ENCODE data around the gene BACH1.

BACH1 gene

GRCh38 chr21:29315131-29315749, 16.5 kb downstream of the BACH1 start:
- Histone ChIP-seq H3K27ac (peak overlapping the region; percentile 81), H3K27me3 (no peaks in the 10 kb centered on the region), H3K9me3 (no peaks in the 10 kb centered on the region), H3K4me1 (ENCODE audit: control insufficient read depth in 1 of 2, insufficient read depth in 1 of 2, low read depth in 1 of 2, low read length in 1 of 2) (peaks cover 29 to 67% of the 10 kb centered on the region in 2 experiments), H3K36me3 (peaks cover 7% of the 10 kb centered on the region), H3K4me3 (ENCODE audit: low read depth in 1 of 2, low read length in 1 of 2) (peak overlapping the region in 1 of 2 experiments; percentile 40)
- no peak for TF ChIP-seq CTCF (IDR thresholded peaks at IDR 0.05)

GRCh38 chr21:29316029-29316742, 17.5 kb downstream of the BACH1 start:
- no peak for TF ChIP-seq CTCF (IDR thresholded peaks at IDR 0.05)
- H3K4me1 ChIP-seq (ENCODE audit: control insufficient read depth in 1 of 2, insufficient read depth in 1 of 2, low read depth in 1 of 2, low read length in 1 of 2): peaks cover 29 to 67% of the 10 kb centered on the region in 2 experiments
- peak overlapping the region; percentile 81 for H3K27ac ChIP-seq
- H3K9me3 ChIP-seq: no peaks in the 10 kb centered on the region
- H3K27me3 ChIP-seq: no peaks in the 10 kb centered on the region
- peak overlapping the region; percentile 10 to 40 for H3K4me3 ChIP-seq (ENCODE audit: low read depth in 1 of 2, low read length in 1 of 2)
- H3K36me3 ChIP-seq: peaks cover 9% of the 10 kb centered on the region

GRCh38 chr21:29316806-29317205, 18.1 kb downstream of the BACH1 start:
- Histone ChIP-seq H3K27ac (peak overlapping the region; percentile 81), H3K4me1 (ENCODE audit: control insufficient read depth in 1 of 2, insufficient read depth in 1 of 2, low read depth in 1 of 2, low read length in 1 of 2) (peaks cover 29 to 67% of the 10 kb centered on the region in 2 experiments), H3K9me3 (no peaks in the 10 kb centered on the region), H3K36me3 (peaks cover 15% of the 10 kb centered on the region), H3K27me3 (no peaks in the 10 kb centered on the region), H3K4me3 (ENCODE audit: low read depth in 1 of 2, low read length in 1 of 2) (peak overlapping the region; percentile 10 to 40)
- no peak for TF ChIP-seq CTCF (IDR thresholded peaks at IDR 0.05)

- Histone ChIP-seq H3K9me3 (no peaks in the 10 kb centered on the region), H3K4me3 (ENCODE audit: low read depth in 1 of 2, low read length in 1 of 2) (no peak overlapping the region), H3K4me1 (ENCODE audit: control insufficient read depth in 1 of 2, insufficient read depth in 1 of 2, low read depth in 1 of 2, low read length in 1 of 2) (peaks cover 29 to 59% of the 10 kb centered on the region in 2 experiments), H3K36me3 (peaks cover 22% of the 10 kb centered on the region), H3K27me3 (no peaks in the 10 kb centered on the region), H3K27ac (peak overlapping the region; percentile 81)
- TF ChIP-seq CTCF (IDR thresholded peaks at IDR 0.05): no peak
Measured at GRCh38 chr21:29318354-29318753, 19.6 kb downstream of the BACH1 start.

- Histone ChIP-seq H3K27me3 (no peaks in the 10 kb centered on the region), H3K4me3 (ENCODE audit: low read depth in 1 of 2, low read length in 1 of 2) (no peak overlapping the region), H3K36me3 (peaks cover 32% of the 10 kb centered on the region), H3K4me1 (ENCODE audit: control insufficient read depth in 1 of 2, insufficient read depth in 1 of 2, low read depth in 1 of 2, low read length in 1 of 2) (peaks cover 30 to 46% of the 10 kb centered on the region in 2 experiments), H3K9me3 (no peaks in the 10 kb centered on the region), H3K27ac (peak overlapping the region; percentile 81)
- no peak for TF ChIP-seq CTCF (IDR thresholded peaks at IDR 0.05)
Measured at GRCh38 chr21:29320031-29320430, 21.3 kb downstream of the BACH1 start.

All from neutrophil (primary cell).